IPS-18c (cell line): ENCODE data around the gene ZRSR2.
"Not testable (repeated sequence)": the region's sequence is repeated elsewhere in the genome, so short reads cannot be mapped to it uniquely, and the experiment has no call there.

Source experiments
- H3K4me3 ChIP-seq: 2 replicates; pipeline ENCODE4 v1.7.0; 2013; ENCODE audit warnings: low read depth, mild to moderate bottlenecking, low read length, moderate library complexity; ENCODE audit not compliant: insufficient read depth
- H3K9me3 ChIP-seq: one replicate; pipeline ENCODE4 v1.6.1; 2013; ENCODE audit warnings: mild to moderate bottlenecking, low read length, moderate library complexity; ENCODE audit not compliant: control insufficient read depth, insufficient read depth

The ZRSR2 gene

GRCh38 chrX:15789979-15790768 is at the start of gene ZRSR2:
ZRSR2 (plus strand) TSS chrX:15790484; CDS start chrX:15790496, 12 bp downstream.
- Histone ChIP-seq H3K4me3 (peak within 1 kb of the TSS; percentile 99), H3K9me3 (peaks cover 2% of the 10 kb centered on the region)

- Histone ChIP-seq H3K4me3 (no peak overlapping the region), H3K9me3 (no peaks in the 10 kb centered on the region)
These were observed 46.0 kb upstream of the ZRSR2 start for GRCh38 chrX:15744181-15744867.

- H3K4me3 ChIP-seq: no peak overlapping the region
- no peaks in the 10 kb centered on the region for H3K9me3 ChIP-seq
These were observed 45.1 kb upstream of the ZRSR2 start for GRCh38 chrX:15745179-15745578.

GRCh38 chrX:15746651-15747050 is 43.6 kb upstream of the ZRSR2 start:
- not testable (repeated sequence) for H3K9me3 ChIP-seq, H3K4me3 ChIP-seq

DNA sequence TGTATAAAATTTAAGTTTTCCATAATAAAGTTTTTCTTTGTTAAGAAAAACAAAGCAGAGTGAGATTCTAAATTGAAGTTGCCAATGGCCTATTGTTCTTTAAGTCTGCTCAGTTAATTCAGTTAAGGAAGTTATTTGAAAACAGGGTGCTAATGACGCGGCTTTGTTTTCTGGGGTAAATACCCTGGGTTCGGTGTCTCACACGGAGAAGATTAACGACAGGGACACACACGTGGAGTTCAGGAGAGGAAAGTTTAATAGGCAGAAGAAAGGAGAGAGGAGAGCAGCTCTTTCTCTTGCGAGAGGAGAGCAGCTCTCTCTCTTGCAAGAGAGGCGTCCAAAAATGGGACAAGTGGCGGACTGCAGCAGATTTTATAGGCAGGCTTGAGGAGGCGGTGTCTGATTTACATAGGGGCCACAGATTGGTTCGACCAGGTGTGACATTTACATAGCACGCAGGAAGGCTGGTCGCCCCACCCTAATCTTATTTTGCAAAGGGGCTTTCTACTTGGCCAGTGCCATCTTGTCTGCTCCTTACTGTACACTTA is 42.6 kb upstream of the ZRSR2 start:
- no peak overlapping the region for H3K4me3 ChIP-seq
- no peaks in the 10 kb centered on the region for H3K9me3 ChIP-seq

GRCh38 chrX:15748841-15749240 is 41.4 kb upstream of the ZRSR2 start:
- no peak overlapping the region for H3K4me3 ChIP-seq
- H3K9me3 ChIP-seq: no peaks in the 10 kb centered on the region

DNA sequence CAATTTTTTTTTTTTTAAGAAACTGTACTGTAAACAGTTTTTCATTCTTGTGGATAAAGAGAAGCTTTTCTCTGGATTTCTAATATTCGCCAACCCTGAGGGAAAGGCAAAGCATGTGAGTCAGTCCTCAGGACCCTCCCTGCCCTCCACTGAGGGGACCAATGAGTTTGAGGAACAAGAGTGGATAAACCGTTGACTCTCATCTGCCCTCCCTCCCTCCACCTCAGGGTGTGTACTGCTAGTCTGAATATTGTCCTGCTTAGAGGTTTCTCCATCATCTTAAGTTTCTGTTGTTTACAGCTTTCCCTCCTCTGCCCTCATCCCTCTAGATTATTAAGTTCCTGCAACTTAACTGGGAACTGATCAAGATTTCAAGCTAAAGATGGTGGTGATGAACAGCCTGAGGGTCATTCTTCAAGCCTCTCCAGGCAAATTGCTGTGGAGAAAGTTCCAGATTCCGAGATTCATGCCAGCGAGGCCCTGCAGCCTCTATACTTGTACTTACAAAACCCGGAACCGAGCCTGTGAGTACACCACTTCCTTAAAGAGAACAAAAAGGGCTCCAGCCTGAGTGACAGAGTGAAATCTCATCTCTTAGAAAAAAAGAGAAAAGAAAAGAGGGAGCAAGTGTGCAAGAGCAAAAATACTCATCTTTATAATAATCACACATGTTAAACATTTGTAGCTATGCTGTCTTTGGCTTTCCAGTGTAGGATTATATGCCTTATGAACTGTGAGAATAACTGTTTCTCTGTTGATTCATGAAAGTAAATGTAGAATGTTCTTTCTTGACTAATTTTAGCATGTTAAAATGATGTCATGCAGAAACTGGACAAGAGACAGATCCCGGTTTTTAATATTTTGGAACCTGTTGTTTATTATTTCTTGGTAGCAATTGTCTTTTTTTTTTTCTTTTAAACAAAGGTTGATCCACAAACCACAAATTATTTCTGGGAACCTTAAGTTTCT is 40.4 kb upstream of the ZRSR2 start:
- no peak overlapping the region for H3K4me3 ChIP-seq
- H3K9me3 ChIP-seq: no peaks in the 10 kb centered on the region

- no peaks in the 10 kb centered on the region for H3K9me3 ChIP-seq
- no peak overlapping the region for H3K4me3 ChIP-seq
These were observed 39.6 kb upstream of the ZRSR2 start for GRCh38 chrX:15750611-15751154.

GRCh38 chrX:15751155-15751819 is 39.0 kb upstream of the ZRSR2 start:
- Histone ChIP-seq H3K9me3 (no peaks in the 10 kb centered on the region), H3K4me3 (no peak overlapping the region)

GRCh38 chrX:15755091-15755490 is 35.2 kb upstream of the ZRSR2 start:
- no peak overlapping the region for H3K4me3 ChIP-seq

DNA sequence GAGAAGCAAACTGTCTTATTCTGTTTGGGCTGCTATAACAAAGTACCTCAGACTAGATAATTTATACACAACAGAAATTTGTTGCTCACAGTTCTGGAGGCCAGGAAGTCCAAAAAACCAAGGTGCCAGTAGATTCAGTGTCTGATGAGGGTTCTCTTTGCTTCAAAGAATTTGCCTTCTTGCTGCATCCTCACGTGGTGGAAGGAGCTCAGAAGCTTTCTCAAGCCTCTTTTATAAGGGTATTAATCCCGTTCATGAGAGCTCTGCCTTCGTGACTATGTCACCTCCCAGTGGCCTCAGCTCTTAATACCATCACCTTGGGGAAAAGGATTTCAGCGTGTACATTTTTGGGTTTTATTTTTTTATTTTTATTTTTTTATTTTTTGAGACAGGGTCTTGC is 32.1 kb upstream of the ZRSR2 start:
- Histone ChIP-seq H3K4me3 (no peak overlapping the region), H3K9me3 (no peaks in the 10 kb centered on the region)

More at GRCh38 chrX:15755091-15755490, 35.2 kb upstream of the ZRSR2 start:
- no peaks in the 10 kb centered on the region for H3K9me3 ChIP-seq

GRCh38 chrX:15759886-15760285 is 30.4 kb upstream of the ZRSR2 start:
- not testable (repeated sequence) for H3K9me3 ChIP-seq, H3K4me3 ChIP-seq

DNA sequence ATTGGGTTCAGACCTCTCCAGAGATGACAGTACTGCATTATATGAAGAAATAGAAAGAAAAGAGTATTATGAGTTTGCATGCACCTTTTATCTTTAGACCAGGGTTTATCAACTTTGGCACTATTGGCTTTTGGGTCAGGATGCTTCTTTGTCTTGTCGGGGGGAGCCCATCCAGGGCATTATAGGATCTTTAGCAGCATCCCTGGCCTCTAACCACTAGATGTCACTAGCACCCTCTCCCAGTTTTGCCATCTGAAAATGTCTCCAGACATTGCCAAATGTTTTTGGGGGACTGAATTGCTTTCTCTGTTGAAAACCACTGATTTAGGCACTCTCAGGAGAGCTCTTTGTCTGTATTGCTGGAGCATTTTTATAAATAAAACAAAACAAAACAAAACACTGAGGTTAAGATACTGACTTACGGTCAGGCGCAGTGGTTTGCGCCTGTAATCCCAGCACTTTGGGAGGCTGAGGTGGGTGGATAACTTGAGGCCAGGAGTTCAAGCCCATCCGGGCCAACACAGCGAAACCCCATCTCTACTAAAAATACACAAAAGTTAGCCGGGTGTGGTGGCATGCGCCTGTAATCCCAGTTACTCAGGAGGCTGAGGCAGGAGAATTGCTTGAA is 28.6 kb upstream of the ZRSR2 start:
- no peaks in the 10 kb centered on the region for H3K9me3 ChIP-seq
- no peak overlapping the region for H3K4me3 ChIP-seq

DNA sequence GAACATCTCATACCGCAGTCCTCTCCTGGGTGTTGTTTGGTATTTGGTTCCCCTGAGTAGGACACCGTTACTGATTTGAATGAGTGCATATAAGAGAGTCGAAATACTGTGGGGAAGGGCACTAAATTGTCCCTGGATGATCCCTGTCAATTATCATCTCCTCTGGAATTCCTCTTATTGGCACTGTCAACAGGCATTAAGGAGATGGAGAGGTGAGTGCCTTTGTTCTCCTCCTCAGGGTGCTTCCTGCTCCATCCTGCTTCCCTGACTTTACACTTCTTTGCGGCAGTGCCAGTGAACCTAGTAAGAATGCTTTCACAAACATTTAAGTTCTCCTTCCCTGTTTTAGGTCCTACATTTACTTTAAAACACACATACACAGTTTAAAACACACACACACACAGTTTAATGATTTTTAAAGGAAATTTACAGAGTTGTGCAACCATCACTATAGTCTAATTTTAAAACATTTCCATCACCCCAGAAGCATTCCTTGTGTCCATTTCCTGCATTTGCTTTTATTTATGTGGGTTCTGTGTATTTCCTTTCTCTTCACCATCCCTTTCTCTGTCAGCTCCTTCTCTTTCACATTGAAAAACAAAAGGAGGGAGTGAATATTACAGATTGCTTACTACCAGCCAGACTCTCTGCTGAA is 20.9 kb upstream of the ZRSR2 start:
- Histone ChIP-seq H3K4me3 (no peak overlapping the region), H3K9me3 (no peaks in the 10 kb centered on the region)

DNA sequence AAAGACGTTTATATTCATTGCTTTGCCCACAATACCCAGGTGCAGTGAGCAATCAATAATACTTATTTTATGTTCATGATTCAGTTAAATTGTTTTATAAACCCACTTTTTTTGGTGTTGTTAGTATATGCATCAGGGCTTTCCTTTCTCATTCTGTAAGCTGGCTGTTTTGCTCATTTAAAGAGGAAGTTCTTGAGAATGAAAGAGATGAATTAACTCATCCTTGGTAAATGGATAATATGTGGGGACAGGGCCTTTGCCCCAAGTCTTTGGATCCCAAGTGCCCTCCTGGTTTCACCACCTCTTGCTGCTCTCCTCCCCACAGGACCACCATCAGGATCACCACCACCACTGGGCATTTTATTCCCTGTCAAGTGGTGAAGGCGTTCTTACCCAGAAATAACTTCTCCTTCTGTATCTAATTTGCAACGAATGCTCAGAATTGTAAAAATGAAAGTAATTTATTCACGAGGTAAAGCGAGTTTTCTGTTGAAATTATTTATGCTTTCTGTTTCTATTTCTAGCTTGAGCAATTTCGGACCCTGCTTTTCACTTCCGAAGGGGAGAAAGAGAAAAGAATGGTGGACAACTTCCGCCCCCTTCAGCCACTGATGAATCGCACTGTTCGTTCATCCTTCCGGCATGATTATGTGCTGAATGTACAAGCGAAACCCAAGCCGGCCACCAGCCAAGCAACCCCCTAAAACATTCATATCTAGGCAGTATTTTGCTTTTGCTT is 8.2 kb upstream of the ZRSR2 start:
- no peaks in the 10 kb centered on the region for H3K9me3 ChIP-seq
- H3K4me3 ChIP-seq: no peak overlapping the region
